HFFc6 (cell line): Measurements from ENCODE around the gene ZNF146. TPM values are rescaled to one million over a fixed set of nuclear protein-coding genes. Genes with fewer than 3 reads are reported as not detected.

Source experiments
- DNase-seq: peaks from one replicate; pipeline ENCODE4 v3.0.0-alpha.2; 2018
- H3K27ac Mint-ChIP-seq: 2 replicates; pipeline ENCODE4 v1.8.0; 2020; ENCODE audit warnings: mild to moderate bottlenecking, mixed read lengths
- H3K27me3 Mint-ChIP-seq: 2 replicates; pipeline ENCODE4 v1.8.0; 2021; ENCODE audit warnings: mild to moderate bottlenecking, moderate library complexity, mixed read lengths; ENCODE audit not compliant: insufficient read depth
- H3K36me3 Mint-ChIP-seq: 2 replicates; pipeline ENCODE4 v1.8.0; 2021; ENCODE audit warnings: low read depth, mixed read lengths
- H3K4me1 Mint-ChIP-seq: 2 replicates; pipeline ENCODE4 v1.8.0; 2020; ENCODE audit warnings: low read depth, mixed read lengths
- H3K4me3 Mint-ChIP-seq: 2 replicates; pipeline ENCODE4 v1.8.0; 2020; ENCODE audit warnings: mild to moderate bottlenecking, moderate library complexity, mixed read lengths
- H3K9me3 Mint-ChIP-seq: 2 replicates; pipeline ENCODE4 v1.8.0; 2020; ENCODE audit warnings: mild to moderate bottlenecking, mixed read lengths
- CTCF ChIP-seq: fragments of 200-600 bp; sonication (generic); IDR thresholded peaks from 2 replicates; pipeline ENCODE4 v1.5.0; 2021; ENCODE audit warnings: antibody characterized with exemption, mild to moderate bottlenecking
- total RNA-seq, 6 experiments: library from RNA; stranded (reverse); fragmentation: NEBNext Ultra II Directional; extraction: Animal tissue kit (Norgen Biotek cat#: 25700); gene quantifications; 2 replicates in 1 of 6; 3 replicates in 5 of 6; pipeline ENCODE4 v1.2.3, GENCODE V29; 2021

The ZNF146 gene
- total RNA-seq, 6 experiments from 2014 or later, result 49.7 to 58.2 (median 56.6) TPM

GRCh38 chr19:36255316-36255715, 40.4 kb downstream of the ZNF146 start:
- H3K36me3 Mint-ChIP-seq, result peaks cover 11% of the 10 kb centered on the region
- DNase-seq, result no peak
- TF ChIP-seq CTCF, result no peak
- peaks cover 4% of the 10 kb centered on the region for H3K27me3 Mint-ChIP-seq
- no peaks in the 10 kb centered on the region for H3K4me1 Mint-ChIP-seq
- no peak overlapping the region for H3K27ac Mint-ChIP-seq
- H3K9me3 Mint-ChIP-seq, result peaks cover 23% of the 10 kb centered on the region
- H3K4me3 Mint-ChIP-seq, result no peak overlapping the region

- Mint-ChIP-seq H3K36me3 (peaks cover 11% of the 10 kb centered on the region), H3K9me3 (peaks cover 23% of the 10 kb centered on the region), H3K27me3 (peaks cover 4% of the 10 kb centered on the region), H3K4me3 (no peak overlapping the region), H3K4me1 (no peaks in the 10 kb centered on the region), H3K27ac (no peak overlapping the region)
- DNase-seq, result no peak
- TF ChIP-seq CTCF, result no peak
Measured at GRCh38 chr19:36256064-36256463, 41.2 kb downstream of the ZNF146 start.

GRCh38 chr19:36256853-36257519, 42.1 kb downstream of the ZNF146 start:
- Mint-ChIP-seq H3K9me3 (peaks cover 23% of the 10 kb centered on the region), H3K27ac (no peak overlapping the region), H3K4me1 (no peaks in the 10 kb centered on the region), H3K36me3 (peaks cover 11% of the 10 kb centered on the region), H3K4me3 (no peak overlapping the region), H3K27me3 (peaks cover 4% of the 10 kb centered on the region)
- TF ChIP-seq CTCF, result no peak
- no peak for DNase-seq

- H3K4me1 Mint-ChIP-seq, result no peaks in the 10 kb centered on the region
- H3K9me3 Mint-ChIP-seq, result peaks cover 23% of the 10 kb centered on the region
- peaks cover 11% of the 10 kb centered on the region for H3K36me3 Mint-ChIP-seq
- H3K27me3 Mint-ChIP-seq, result peaks cover 4% of the 10 kb centered on the region
- no peak overlapping the region for H3K27ac Mint-ChIP-seq
- TF ChIP-seq CTCF, result no peak
- no peak for DNase-seq
- no peak overlapping the region for H3K4me3 Mint-ChIP-seq
Measured at GRCh38 chr19:36257520-36257876, 42.6 kb downstream of the ZNF146 start.

GRCh38 chr19:36258028-36258875, 43.3 kb downstream of the ZNF146 start:
- Mint-ChIP-seq H3K9me3 (peaks cover 23% of the 10 kb centered on the region), H3K27ac (no peak overlapping the region), H3K4me1 (no peaks in the 10 kb centered on the region), H3K4me3 (no peak overlapping the region), H3K27me3 (peaks cover 4% of the 10 kb centered on the region), H3K36me3 (peaks cover 11% of the 10 kb centered on the region)
- TF ChIP-seq CTCF, result no peak
- DNase-seq, result no peak
